Measurements from ENCODE around the gene TRIM32.

DNA sequence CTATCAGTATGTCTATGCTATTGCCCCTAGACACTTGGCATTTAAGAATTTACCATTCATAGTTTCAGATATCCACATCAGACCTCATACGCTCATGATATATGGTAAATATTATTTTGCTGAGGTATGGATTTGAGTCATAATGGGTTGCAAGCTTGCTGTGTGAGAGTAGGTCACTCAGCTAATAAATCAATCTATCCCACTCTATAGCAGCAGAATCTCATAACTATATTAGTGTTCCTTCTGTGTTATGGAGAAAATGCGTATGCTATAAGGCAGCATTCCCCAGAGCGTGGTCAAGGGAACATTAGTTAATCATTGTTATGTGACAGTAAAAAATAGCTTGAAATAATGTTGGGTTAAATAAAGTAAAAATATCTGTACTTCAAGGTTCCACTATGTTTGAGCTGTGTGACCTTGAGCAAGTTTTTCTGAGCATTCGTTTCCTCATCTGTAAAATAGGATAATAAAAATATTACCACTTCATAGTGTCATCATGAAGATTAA lies 7.7 kb downstream of the TRIM32 start:
- TF ChIP-seq, protein P1, sequence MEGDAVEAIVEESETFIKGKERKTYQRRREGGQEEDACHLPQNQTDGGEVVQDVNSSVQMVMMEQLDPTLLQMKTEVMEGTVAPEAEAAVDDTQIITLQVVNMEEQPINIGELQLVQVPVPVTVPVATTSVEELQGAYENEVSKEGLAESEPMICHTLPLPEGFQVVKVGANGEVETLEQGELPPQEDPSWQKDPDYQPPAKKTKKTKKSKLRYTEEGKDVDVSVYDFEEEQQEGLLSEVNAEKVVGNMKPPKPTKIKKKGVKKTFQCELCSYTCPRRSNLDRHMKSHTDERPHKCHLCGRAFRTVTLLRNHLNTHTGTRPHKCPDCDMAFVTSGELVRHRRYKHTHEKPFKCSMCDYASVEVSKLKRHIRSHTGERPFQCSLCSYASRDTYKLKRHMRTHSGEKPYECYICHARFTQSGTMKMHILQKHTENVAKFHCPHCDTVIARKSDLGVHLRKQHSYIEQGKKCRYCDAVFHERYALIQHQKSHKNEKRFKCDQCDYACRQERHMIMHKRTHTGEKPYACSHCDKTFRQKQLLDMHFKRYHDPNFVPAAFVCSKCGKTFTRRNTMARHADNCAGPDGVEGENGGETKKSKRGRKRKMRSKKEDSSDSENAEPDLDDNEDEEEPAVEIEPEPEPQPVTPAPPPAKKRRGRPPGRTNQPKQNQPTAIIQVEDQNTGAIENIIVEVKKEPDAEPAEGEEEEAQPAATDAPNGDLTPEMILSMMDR (conservative IDR thresholded peaks at IDR 0.05; ENCODE audit: low read length) = no peak
- no peak for TF ChIP-seq EZH2phosphoT487 (IDR thresholded peaks at IDR 0.05; ENCODE audit: borderline replicate concordance, low read depth, low read length)
